ENCODE data around the gene C1orf74.

C1orf74 gene

DNA sequence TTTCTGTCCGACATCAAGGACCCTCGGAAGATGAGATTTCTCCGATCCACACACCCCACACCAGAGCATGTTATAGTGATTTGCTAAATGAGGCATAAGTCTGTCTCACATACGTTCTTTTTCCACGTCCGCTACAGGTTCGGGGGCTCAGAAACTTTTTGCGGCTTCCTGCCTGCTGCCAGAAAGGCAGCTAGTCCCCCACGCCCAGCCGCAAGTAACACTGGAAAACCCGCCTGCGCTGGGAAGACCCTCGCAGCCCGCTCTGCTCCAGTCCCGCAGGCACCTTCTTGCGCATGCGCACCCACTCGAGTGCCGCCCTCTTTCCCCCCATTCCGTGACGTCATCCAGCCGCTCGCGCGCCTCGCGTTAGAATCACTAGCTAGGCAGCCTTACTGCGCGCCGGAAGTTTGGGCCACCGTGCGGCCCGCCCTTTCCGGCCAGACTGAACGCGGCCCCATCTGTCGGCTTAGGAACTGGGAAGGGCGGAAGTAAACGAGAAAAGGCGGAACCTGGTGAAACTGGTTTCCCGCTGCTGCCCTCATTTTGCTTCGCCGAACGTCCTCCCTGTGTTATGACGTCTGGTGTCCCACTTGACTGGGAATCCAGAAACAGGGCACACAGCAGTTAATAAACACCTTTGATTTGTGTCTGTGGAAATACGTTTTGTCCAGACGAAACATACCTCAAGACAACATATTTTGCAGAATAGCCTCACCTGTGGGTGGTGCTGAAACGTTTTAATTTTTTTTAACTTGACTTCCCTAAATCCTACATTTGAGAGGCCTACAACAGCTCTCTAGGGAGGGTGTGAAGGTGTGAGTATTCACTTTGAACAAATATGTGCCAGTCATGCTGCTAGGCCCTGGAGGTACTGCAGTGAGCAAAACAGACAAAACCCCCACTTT is at the start of gene C1orf74:
C1orf74 (minus strand) TSS at position 295 of the 905 bp plus-strand sequence. CDS start 925 bp downstream, outside the sequence.
- H3K27me3 Mint-ChIP-seq = no peaks in the 10 kb centered on the region
- H3K9me3 Mint-ChIP-seq = peaks cover 6% of the 10 kb centered on the region
- peaks cover 49% of the 10 kb centered on the region for H3K4me1 Mint-ChIP-seq (ENCODE audit: low read depth)

GRCh38 chr1:209831615-209832014 is 47.3 kb upstream of the C1orf74 start:
- Mint-ChIP-seq H3K27ac (no peak overlapping the region), H3K4me3 (no peak overlapping the region), H3K4me1 (ENCODE audit: low read depth) (peaks cover 81% of the 10 kb centered on the region), H3K36me3 (ENCODE audit: low read depth) (peaks cover 72% of the 10 kb centered on the region), H3K9me3 (no peaks in the 10 kb centered on the region), H3K27me3 (no peaks in the 10 kb centered on the region)

More for the DNA sequence above, at the start of gene C1orf74:
- Mint-ChIP-seq H3K36me3 (ENCODE audit: low read depth) (peaks cover 35% of the 10 kb centered on the region), H3K27ac (peak within 1 kb of the TSS; percentile 99), H3K4me3 (peak within 1 kb of the TSS; percentile 91)

GRCh38 chr1:209830722-209831121 is 46.4 kb upstream of the C1orf74 start:
- Mint-ChIP-seq H3K9me3 (no peaks in the 10 kb centered on the region), H3K27ac (no peak overlapping the region), H3K27me3 (no peaks in the 10 kb centered on the region), H3K4me3 (peak overlapping the region; percentile 0), H3K36me3 (ENCODE audit: low read depth) (peaks cover 63% of the 10 kb centered on the region), H3K4me1 (ENCODE audit: low read depth) (peaks cover 72% of the 10 kb centered on the region)

GRCh38 chr1:209829716-209830115 is 45.4 kb upstream of the C1orf74 start:
- peaks cover 53% of the 10 kb centered on the region for H3K36me3 Mint-ChIP-seq (ENCODE audit: low read depth)
- H3K9me3 Mint-ChIP-seq = no peaks in the 10 kb centered on the region
- peak overlapping the region; percentile 86 for H3K4me3 Mint-ChIP-seq
- H3K4me1 Mint-ChIP-seq (ENCODE audit: low read depth) = peaks cover 62% of the 10 kb centered on the region
- H3K27me3 Mint-ChIP-seq = no peaks in the 10 kb centered on the region
- no peak overlapping the region for H3K27ac Mint-ChIP-seq

- Mint-ChIP-seq H3K9me3 (no peaks in the 10 kb centered on the region), H3K4me3 (peak within 1 kb of the TSS; percentile 86), H3K27me3 (peaks cover 5% of the 10 kb centered on the region), H3K27ac (peak within 1 kb of the TSS; percentile 93), H3K4me1 (ENCODE audit: low read depth) (peaks cover 54% of the 10 kb centered on the region), H3K36me3 (ENCODE audit: low read depth) (peaks cover 32% of the 10 kb centered on the region)
Observed at GRCh38 chr1:209827384-209828262, 43.3 kb upstream of the C1orf74 start, which contains the start of gene UTP25. UTP25 (plus strand) TSS chr1:209827972; CDS start chr1:209828064, 92 bp downstream.

GRCh38 chr1:209825591-209826434 is 41.5 kb upstream of the C1orf74 start:
- Mint-ChIP-seq H3K27me3 (peaks cover 16% of the 10 kb centered on the region), H3K27ac (no peak overlapping the region), H3K4me3 (no peak overlapping the region), H3K9me3 (no peaks in the 10 kb centered on the region), H3K36me3 (ENCODE audit: low read depth) (peaks cover 15% of the 10 kb centered on the region), H3K4me1 (ENCODE audit: low read depth) (peaks cover 46% of the 10 kb centered on the region)

GRCh38 chr1:209823143-209824041 is 39.0 kb upstream of the C1orf74 start:
- no peak overlapping the region for H3K4me3 Mint-ChIP-seq
- H3K27me3 Mint-ChIP-seq = peaks cover 30% of the 10 kb centered on the region
- peaks cover 27% of the 10 kb centered on the region for H3K4me1 Mint-ChIP-seq (ENCODE audit: low read depth)
- H3K36me3 Mint-ChIP-seq (ENCODE audit: low read depth) = no peaks in the 10 kb centered on the region
- H3K9me3 Mint-ChIP-seq = no peaks in the 10 kb centered on the region
- peak overlapping the region; percentile 12 for H3K27ac Mint-ChIP-seq

- no peak overlapping the region for H3K27ac Mint-ChIP-seq
Observed at GRCh38 chr1:209822706-209823105, 38.3 kb upstream of the C1orf74 start.

GRCh38 chr1:209820986-209821385 is 36.6 kb upstream of the C1orf74 start:
- no peaks in the 10 kb centered on the region for H3K9me3 Mint-ChIP-seq
- H3K36me3 Mint-ChIP-seq (ENCODE audit: low read depth) = no peaks in the 10 kb centered on the region
- peaks cover 30% of the 10 kb centered on the region for H3K27me3 Mint-ChIP-seq
- H3K27ac Mint-ChIP-seq = no peak overlapping the region
- peaks cover 24% of the 10 kb centered on the region for H3K4me1 Mint-ChIP-seq (ENCODE audit: low read depth)
- H3K4me3 Mint-ChIP-seq = no peak overlapping the region

More at GRCh38 chr1:209822706-209823105, 38.3 kb upstream of the C1orf74 start:
- Mint-ChIP-seq H3K9me3 (no peaks in the 10 kb centered on the region), H3K4me3 (no peak overlapping the region), H3K4me1 (ENCODE audit: low read depth) (peaks cover 22% of the 10 kb centered on the region), H3K27me3 (peaks cover 30% of the 10 kb centered on the region), H3K36me3 (ENCODE audit: low read depth) (no peaks in the 10 kb centered on the region)

DNA sequence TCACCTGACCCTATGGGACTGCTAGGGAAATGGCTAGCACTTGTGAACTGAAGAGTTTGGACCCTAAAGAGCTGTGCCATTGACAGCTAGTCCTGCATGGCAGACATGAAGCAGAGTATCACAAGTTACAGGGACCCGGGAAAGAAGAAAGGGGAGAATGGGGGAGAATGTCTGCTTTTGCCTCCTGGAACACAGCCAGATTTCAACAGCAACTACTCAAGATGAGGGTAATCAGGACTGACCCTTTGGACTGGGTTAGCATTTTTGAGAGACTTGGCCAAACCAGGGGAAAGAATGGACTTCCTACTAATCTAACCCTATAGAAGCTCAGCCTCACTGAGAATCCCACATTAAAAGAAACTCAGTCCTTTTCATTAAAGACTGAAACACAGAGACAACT is 34.7 kb upstream of the C1orf74 start:
- H3K36me3 Mint-ChIP-seq (ENCODE audit: low read depth) = no peaks in the 10 kb centered on the region
- H3K9me3 Mint-ChIP-seq = no peaks in the 10 kb centered on the region
- peaks cover 30% of the 10 kb centered on the region for H3K27me3 Mint-ChIP-seq
- no peak overlapping the region for H3K4me3 Mint-ChIP-seq
- peaks cover 33% of the 10 kb centered on the region for H3K4me1 Mint-ChIP-seq (ENCODE audit: low read depth)
- H3K27ac Mint-ChIP-seq = no peak overlapping the region

DNA sequence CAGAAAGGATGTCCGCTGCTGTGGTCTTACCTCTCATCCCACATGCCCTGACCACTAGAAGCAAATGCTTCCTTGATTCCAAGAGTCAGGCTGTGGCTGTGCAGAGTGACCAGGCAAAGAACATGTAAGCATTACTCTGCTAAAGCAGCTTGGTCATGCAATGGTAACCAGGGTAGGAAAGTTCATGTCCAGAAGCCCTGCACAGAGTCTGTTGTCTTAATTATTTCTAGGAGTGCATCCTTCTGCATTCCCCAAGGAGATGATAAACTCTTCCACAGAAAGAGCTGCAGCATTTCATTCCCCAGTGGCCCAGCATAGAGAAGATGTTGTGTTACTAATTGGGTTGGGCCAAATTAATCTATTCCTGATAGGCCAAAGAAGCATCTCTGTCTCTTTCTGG is 33.3 kb upstream of the C1orf74 start:
- no peak overlapping the region for H3K4me3 Mint-ChIP-seq
- H3K9me3 Mint-ChIP-seq = no peaks in the 10 kb centered on the region
- H3K4me1 Mint-ChIP-seq (ENCODE audit: low read depth) = peaks cover 24% of the 10 kb centered on the region
- no peaks in the 10 kb centered on the region for H3K36me3 Mint-ChIP-seq (ENCODE audit: low read depth)
- no peak overlapping the region for H3K27ac Mint-ChIP-seq
- H3K27me3 Mint-ChIP-seq = peaks cover 26% of the 10 kb centered on the region

GRCh38 chr1:209816923-209817322 is 32.6 kb upstream of the C1orf74 start:
- no peaks in the 10 kb centered on the region for H3K36me3 Mint-ChIP-seq (ENCODE audit: low read depth)
- H3K9me3 Mint-ChIP-seq = no peaks in the 10 kb centered on the region
- peaks cover 22% of the 10 kb centered on the region for H3K4me1 Mint-ChIP-seq (ENCODE audit: low read depth)
- no peak overlapping the region for H3K4me3 Mint-ChIP-seq
- peak overlapping the region; percentile 36 for H3K27ac Mint-ChIP-seq
- H3K27me3 Mint-ChIP-seq = peaks cover 23% of the 10 kb centered on the region

- Mint-ChIP-seq H3K4me3 (peak overlapping the region; percentile 31), H3K27me3 (peaks cover 16% of the 10 kb centered on the region), H3K9me3 (no peaks in the 10 kb centered on the region), H3K36me3 (ENCODE audit: low read depth) (no peaks in the 10 kb centered on the region), H3K27ac (peak overlapping the region; percentile 85), H3K4me1 (ENCODE audit: low read depth) (peaks cover 22% of the 10 kb centered on the region)
Observed at GRCh38 chr1:209815931-209816341, 31.6 kb upstream of the C1orf74 start.
